A172 (cell line): ENCODE results near the gene INPP5A. TPM values are rescaled to one million over a fixed set of nuclear protein-coding genes. Genes with fewer than 3 reads are reported as not detected.
"Not testable (repeated sequence)": the region's sequence is repeated elsewhere in the genome, so short reads cannot be mapped to it uniquely, and the experiment has no call there.

ENCODE experiments used
- DNase-seq: peaks from one replicate; pipeline ENCODE4 v3.0.0-alpha.2; 2015; ENCODE audit warnings: low spot score
- total RNA-seq: library from RNA; depleted of rRNA; stranded (reverse); fragments of >200 nt; shearing (Covaris generic); gene quantifications from 2 replicates; pipeline ENCODE4 v1.2.3, GENCODE V29; 2014

INPP5A gene
- total RNA-seq, 1 experiment from 2014 or later = 13.1 TPM

DNA sequence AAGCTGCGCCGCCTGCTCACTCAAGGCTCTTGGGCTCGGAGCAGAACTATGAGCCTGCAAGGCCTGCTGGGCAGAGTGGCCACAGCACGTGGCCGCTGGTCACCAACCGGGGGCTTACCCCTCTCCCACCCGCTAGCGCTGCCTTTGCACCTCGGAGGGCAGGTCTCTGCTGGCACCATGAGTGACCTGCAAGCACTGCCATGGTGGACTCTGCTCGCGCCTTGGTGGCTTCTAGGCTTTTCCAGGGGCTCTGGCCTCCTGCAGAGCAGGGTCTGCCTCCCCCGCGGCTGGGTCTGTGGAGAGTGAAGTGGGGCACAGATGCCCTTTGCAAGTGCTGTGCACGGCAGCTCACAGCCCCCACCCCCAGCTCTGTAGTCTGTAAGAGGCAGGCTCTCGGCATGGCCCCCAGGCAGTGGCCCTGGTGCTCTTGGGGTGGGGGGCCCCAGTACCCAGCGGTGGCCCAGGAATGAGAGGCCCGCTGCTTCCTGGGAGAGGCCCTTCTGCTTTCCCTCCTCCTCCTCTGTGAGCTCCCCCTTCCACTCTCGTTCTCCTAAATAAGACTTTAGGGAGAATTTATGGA lies 119.6 kb downstream of the INPP5A start:
- DNase-seq = no peak

DNA sequence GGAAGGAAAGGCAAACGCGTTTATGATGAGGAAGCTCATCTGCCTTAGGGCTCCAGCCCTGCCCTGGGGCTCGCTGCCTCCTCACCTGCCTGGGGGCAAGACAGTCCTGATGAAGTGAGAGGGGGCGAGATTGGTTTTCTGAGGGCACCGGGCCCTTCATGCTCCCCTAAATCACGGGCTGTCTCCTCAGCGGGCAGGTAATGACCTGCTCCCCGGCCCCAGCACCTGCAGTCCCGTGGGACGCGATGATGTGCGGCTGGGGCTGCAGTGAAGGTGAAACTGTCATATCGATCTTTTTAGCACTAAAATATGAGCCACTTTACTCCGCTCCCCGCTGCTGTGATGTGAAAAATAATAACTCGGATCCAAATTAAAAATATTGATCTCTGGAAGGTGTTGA lies 120.2 kb downstream of the INPP5A start:
- DNase-seq = no peak

DNA sequence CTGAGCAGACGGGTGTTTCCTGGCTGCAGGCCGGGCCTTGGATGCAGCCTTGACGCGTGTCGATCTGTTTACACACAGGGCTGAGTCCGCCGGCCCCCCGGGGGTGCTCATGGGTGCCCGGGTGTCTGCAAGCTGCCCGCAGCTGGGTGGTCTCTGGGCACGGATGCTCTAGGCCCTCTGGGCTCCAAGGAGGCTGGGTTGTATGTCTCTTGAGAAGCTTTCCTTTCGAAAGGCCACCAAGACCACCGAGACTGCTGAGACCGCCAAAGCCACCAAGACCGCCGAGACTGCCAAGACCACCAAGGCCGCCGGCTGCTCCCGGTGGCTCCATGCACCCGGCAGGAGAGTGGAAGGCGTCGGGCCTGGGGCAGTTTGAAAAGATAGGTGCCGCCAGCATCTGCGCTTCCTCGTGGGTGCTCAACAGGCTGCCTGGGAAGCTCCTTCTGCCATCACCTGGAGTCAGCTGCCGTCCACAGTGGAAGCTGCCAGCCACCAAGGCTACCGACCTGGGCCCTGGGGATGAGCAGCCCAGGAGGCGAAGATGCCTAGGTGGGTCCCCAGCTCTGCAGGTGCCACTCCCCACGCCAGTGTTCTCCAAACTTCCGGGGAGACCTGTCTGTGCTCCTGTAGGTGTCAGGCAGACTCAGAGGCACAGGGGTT lies 121.1 kb downstream of the INPP5A start:
- DNase-seq = no peak

DNA sequence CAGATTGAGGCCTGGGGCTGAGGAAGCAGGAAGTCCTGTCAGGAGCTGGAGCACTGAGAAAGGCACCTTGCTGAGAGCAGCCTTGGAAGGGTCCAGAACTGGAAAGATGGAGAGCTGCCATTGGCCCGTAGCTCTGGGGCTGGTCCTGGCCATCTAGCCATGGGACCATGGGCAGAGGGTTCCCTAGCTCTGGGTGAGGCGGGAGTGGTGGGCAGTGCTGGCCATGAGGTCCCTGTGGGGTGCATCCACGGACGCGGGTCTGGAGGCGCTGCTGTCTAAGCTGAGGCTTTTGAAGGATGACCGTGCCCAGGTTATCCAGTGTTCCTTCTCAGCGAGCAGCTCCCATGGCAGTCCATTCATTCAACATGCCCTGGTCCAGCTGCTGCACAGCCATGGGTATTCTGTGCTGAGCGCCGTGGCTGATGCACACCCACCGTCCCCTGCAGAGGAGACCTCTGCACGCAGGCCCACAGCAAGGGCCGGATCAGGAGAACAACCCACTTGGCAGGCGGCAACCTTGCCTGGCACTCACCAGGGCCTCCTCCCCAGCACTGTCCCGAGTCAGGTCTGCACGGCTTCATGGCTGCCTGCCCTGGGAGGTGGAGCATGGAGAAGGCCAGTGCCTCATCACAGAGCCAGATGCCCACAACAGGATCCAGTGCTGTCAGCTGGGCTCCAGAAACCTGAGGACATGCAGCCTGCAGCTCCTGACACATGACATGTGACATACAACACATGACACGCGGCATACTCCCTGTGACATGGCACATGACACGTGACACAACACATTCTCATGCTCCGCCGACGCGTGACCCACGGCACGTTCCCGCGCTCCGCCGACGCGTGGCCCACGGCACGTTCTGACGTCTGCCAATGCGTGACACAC lies 121.9 kb downstream of the INPP5A start:
- DNase-seq = no peak

DNA sequence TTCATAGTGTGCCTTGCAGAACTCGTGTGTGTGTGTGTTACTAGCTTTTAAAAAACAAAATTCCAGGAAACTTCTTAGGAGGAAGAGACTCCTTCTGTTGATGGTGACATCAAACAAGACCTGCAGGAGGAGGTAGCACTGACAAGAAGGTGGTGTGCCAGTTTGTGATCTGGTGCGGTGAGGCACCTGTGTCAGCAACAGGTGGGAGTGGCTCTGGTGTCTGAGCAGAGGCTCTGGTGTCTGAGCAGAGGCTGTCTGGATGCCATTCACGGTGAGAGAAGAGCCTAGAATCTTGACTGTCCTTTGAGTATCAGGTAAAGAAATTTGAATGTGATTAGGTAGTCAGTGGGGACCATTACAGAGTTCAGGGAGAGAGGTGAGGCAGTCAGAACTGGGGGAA lies 122.8 kb downstream of the INPP5A start:
- DNase-seq = no peak

DNA sequence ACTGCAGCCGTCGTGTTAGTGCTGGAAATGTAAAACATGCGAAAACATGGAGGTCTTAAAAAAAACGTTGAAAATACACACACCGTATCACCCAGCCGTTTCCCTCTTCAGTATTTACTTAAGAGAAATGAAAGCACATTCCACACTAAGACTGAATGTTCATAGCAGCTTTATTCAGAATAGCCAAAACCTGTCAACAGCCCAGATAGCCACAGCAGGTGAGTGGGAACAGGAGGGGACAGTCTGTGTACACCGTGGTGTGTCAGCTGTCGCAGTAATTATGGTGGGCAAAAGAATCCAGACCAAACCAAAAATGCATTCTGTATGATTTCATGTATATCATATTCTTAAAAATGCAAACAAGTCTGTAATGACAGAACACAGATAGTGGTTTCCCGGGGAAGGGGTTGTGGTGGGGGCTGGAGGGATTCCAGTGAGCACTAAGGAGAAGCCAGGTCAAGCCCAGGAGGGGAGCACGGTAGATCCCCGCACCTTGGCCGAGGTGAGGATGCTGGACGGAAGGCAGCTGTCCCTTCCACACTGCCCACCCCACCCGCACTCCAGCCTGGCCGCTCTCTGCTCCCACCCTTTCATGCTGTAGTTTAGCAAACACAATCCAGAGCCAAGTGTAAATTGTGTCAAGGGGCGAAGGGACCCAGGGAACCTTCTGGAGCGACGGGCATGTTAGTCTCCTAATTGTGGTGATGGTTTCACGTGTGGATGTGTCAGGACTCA lies 124.8 kb downstream of the INPP5A start:
- no peak for DNase-seq

DNA sequence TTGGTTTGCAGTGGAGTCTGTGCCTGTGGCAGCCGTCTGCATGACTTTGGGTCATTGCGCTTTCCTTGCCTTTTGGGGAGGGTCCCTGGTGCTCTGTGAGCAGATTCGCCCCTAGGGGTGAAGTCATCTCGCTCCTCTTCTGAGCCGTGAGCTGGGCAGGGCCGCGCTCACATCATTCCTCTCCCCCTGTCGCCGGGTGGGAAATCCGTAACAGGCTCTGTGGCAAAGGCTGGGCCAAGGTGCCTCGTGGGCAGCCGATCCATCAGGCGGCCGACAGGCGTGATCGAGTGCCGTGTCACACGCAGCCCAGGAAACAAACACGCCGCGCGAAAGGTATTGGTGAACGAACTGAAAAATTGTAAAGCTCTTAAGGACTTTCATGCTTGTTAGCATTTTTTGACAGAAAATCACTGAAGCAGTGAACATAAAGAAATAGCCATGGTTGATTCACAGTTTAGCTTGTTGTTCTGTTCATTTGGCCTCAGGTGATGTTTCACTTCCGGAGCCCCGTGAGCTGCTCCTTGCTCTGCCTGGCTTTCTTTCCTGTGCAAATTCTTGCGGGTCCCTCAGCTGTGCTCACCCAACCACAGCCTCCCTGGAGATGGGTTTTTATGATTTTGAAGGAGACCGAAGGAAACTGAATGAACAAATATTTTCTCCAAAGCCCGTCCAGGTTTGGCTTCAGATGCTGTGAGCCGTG lies 126.2 kb downstream of the INPP5A start:
- no peak for DNase-seq

DNA sequence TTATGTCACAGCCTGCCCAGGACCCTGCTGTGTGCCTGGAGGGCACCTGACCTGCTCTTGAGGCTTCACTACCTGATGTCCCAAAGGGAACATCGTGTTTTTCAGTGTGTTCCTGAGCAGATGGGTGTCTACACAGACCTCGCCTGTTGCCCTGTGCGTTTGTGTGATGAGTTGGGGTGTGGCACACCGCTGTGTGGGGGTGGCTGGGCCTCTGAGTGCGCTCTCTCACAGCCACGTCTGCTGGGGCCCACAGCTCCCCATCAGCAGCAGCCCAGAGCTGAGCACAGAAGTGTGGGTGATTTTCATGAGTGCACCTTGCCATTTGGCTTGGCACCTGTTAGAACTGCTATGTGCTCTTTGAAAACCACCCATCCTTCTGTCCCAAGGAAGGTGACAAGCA lies 126.8 kb downstream of the INPP5A start:
- DNase-seq = no peak

DNA sequence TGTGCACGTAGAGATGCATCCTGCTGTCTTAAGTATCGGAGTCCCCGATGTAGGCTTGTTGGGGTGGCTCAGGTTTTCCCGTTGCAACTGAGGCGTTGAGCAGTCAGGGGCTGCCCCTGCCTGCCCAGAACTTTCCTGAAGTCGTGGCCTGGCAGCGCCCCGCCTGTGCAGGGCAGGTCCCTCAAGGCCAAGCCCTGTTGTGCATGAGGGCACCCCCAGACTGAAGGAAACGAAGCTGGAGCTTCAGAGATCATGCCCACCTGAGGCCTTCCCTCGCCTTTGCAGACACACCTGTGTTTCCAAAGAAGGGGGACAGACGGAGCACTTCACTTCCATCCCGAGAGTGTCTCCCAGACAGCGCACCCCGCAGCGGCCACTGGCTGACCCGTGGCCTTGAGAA lies 127.3 kb downstream of the INPP5A start:
- DNase-seq = no peak

DNA sequence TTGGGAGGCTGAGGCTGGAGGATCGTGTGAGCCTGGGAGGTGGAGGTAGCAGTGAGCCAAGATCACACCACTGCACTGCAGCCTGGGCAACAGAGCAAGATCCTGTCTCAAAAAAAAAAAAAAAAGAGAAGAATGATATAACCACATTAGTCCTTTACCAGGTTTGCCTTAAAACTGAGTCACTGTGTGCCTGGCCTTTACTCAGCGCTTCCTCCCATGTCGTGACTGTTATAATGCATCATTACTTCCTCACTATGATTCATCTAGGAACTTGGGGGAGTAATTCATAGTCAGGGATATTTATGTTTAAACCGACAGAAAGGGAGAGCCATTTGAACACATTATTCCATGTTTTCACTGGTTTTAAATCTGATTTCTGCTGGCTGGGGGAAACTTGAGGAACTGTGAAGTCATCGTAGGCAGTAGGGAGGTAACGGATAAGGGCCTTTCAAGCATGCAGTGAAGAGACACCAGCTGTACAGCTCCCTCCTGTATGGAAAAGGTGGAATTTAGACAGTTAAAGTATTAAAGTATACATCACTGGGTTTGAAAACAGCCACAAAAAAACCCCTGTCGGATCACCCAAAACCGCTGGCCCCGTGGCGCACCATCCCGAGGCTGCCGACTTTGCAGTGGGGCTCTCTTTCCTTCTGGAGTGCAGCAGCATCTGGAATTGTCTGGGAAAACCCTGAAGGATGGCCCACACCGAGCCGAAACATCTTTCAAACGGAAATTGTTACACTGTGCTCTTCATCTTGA lies 128.5 kb downstream of the INPP5A start:
- DNase-seq = peak; percentile 82

DNA sequence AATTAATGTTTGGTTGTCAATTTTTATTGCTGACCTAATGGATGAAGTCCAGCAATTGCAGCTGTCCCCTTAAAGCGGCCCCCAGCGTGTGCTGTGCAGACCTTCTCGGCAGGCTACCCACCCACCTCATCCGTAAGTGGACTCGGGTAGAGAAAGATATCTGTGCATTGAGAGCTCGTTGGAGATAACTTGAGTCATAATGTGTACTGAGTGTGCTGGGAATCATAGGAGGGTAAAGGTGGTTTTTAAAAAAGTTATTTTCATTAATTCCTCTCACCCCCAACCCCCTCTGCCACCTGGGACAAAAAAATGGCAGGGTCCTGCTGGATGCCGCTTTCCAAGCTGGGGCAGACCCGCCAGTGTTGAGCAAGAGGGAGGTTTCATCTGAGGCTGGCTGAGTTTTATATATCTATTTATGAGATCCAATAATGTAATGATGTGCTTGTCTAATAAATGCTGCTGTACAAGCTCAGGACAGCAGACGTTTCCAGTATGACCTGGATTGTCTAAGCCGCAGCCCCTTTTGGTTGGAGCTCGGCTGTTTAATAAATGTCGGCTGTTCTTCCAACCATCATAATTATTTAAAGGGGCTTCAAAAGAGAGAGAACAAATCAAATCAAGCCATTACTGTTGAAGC lies 129.2 kb downstream of the INPP5A start:
- no peak for DNase-seq

DNA sequence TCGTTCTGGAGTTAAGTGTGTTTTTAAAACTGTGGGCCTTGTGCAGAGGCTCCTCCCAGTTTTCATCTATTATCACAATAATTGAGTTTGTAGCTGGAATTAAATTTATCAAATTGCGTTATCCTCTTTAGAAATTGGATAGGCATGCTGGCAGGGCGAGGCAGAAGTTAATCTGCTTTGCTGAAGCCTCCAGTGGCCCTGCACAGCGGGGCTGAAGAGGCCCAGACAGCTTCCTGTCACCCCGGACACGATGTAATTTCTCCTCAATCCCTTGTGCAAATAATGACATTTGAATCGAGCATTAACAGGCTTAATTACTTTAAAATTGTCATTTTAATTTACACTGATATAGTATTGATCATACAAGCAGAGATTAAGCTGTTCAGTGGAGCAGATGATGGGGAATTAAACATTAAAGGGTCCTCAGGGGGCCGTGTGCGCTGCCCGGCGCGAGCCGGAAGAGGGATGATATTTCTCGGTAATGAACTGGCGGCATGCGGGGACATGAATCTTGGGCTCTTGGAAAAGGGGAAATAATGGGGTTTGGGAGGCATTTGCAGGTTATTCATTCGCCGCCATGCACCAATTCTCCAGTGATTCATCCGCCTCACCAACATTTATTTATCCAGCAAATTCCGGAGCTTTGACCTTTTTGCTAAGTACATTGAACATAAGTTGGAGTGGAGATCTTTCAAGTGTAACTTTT lies 129.9 kb downstream of the INPP5A start:
- no peak for DNase-seq

DNA sequence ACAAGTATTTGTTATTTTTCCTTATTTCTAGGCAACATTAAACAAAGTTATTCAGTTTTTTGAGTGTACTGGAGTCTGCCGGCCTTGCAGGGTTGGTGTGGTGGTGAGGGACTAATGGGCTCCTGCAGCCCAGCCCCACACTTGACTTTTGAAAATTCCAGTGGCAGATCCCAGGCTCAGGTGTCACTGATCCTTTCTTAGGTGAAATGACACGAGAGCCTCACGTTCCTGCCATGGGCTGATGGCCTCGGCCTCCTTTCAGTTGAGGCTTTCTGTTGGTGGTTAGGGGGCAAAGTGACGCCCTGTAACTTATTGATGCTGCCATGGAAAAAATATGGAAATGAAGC lies 130.4 kb downstream of the INPP5A start:
- no peak for DNase-seq

DNA sequence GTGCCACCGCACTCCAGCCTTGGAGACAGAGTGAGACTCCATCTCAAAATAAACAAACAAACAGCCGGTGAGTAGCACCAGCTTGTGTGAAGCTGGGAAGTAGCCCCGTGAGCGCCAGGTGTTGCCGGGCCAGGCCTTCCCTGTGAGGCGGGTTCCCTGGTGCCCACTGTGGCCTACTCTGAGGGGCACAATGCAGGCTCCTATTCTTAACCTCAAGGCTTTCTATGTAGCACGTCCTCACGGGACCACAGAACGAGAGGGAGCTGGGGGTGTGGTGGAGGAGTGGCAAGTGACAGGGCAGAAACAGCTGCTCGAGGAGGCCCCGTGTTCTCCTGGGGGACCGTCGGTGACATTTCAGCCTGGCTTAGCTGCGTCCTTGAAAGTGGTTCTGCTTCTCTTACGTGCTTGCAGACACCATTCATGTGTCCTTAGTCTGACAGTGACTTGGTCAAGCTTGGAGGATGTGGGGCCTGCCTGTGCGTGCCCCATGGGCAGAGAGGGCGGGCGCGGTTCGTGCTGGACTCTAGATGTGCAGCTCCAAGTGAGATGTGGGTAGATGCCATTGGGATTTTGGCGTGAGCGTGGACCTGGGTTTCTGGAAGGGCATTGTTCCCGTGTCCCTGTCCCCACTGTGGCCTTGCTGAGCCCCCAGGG lies 131.7 kb downstream of the INPP5A start:
- DNase-seq = no peak

DNA sequence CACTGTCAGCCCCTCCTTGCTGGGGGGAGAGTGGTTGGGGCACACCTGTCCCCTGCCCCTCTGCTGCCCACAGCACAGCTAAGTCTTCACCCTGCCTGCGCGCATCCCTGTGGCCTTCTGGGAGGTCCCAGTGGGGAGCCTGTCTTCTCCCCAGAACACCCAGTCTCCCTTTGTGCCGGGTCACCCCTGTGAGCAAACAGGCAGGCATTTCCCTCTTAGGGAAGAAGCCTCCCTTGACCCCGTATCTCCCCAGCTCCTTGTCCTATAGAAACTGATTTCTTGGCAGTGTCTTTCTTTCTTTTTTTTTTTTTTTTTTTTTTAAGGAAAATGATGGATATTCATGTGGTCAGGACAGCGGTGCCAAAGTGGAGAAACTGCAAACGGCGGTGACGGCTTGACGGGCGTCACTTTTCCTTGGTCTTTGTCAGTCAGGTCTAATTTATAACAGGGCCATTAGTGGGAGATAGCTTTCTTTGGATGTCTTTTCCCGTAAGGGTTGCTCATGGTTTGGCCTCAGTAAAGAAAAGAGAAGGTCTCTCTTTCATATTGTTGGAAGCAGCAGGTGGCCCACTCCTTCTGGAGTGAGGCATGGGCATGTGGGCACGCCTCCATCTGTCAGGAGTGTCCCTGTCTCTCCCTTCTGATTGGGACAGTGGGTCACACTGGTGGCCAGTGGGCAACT lies 133.1 kb downstream of the INPP5A start:
- DNase-seq = no peak

DNA sequence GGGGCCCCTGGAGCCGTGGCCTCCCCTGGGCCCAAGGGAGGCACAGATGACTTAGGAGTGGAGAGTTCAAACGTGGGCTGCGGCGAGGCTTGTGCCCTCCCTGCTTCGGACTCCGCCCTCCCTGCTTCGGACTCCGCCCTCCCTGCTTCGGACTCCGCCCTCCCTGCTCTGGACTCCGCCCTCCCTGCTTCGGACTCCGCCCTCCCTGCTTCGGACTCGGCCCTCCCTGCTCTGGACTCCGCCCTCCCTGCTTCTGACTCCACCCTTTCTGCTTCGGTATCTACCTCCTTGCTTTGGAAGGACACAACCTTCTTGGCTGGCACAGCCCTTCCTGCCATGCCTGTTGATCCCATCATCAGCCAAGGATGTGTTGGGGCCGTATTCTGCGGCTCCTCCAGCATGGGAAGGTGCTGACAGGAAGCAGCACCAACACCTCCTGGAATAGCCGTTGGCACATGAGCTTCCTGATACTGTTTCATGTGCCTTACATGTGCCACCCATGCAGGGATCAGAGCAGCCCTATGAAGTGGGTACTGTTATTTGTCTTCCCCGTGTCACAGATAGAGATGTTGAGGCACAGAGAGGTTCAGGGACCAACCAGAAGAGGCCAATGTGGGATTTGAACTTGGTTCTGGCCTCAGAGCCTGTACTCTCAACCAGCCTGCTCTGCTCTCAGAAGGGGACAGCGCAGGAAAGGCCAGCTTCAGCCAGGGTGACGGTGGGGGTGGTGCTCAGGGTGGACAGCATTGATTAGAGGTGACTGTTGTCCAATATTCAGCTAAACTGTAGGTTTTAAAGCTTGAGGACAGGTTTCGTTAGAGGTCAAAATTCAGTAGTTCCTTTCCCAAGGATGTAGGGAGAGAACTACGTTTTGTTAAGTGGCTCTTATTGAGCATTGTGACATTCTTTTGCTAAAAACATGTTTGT lies 133.9 kb downstream of the INPP5A start:
- no peak for DNase-seq

DNA sequence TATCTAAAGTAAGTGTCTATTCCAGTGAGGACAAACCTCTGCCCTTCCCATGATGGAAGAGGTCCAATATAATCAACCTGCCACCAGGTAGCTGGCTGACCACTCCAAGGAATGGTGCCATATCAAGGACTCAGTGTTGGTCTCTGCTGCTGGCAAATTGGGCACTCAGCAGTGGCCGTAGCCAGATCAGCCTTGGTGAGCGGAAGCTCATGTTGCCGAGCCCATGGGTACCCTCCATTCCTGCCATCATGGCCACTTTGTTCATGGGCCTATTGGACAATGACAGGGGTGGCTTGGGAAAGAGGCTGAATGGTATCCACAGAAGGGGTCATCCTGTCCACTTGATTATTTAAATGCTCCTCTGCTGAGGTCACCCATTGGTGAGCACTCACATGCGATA lies 136.2 kb downstream of the INPP5A start:
- DNase-seq = not testable (repeated sequence)

DNA sequence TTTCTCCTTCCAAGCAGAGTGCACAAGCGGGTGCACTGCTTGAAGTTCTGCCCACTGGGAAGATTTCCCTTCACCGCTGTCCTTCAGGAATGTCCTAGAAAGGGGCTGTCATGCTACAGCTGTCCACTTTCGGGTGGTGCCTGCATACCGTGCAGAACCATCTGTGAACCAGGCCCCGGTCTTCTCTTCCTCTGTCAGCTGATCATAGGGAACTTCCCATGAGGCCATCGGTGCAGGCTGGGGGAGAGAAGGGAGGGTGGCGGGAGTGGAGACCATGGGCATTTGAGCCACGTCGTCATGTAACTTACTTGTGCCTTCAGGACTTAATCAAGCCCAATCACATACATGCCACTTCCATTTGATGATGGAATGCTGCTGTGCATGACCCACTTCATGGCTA lies 136.7 kb downstream of the INPP5A start:
- DNase-seq = no peak
